Measurements from ENCODE around the gene DLAT. TPM values are rescaled to one million over a fixed set of nuclear protein-coding genes. Genes with fewer than 3 reads are reported as not detected.

The DLAT gene
- total RNA-seq, 2 experiments from 2014 or later: 10.7 to 10.8 TPM

- Histone ChIP-seq H3K36me3 (ENCODE audit: insufficient read depth, low read length) (peaks cover 59% of the 10 kb centered on the region), H3K27me3 (ENCODE audit: control insufficient read depth in 1 of 2, insufficient read depth in 2 of 2, low read length in 2 of 2) (no peaks in the 10 kb centered on the region), H3K4me1 (ENCODE audit: insufficient read depth, low read length) (no peaks in the 10 kb centered on the region), H3K9me3 (ENCODE audit: control insufficient read depth in 1 of 2, insufficient read depth in 1 of 2, low read length in 2 of 2) (no peaks in the 10 kb centered on the region), H3K27ac (ENCODE audit: low read depth in 1 of 2, low read length in 2 of 2) (no peak overlapping the region), H3K4me3 (ENCODE audit: low read length) (no peak overlapping the region)
- ChIA-PET CTCF (no interaction called here), POLR2A (no interaction called here)
- no peaks in the 10 kb centered on the region for H3K27me3 Mint-ChIP-seq
- DNase-seq (no peak), ATAC-seq (ENCODE audit: poor library complexity) (no peak)
- H3K4me3 Mint-ChIP-seq: no peak overlapping the region
- intact Hi-C loops (cut with DNase I, micrococcal nuclease): no loop called here
- H3K9me3 Mint-ChIP-seq: no peaks in the 10 kb centered on the region
- no peak for TF ChIP-seq CTCF (IDR thresholded peaks at IDR 0.05)
- peaks cover 92% of the 10 kb centered on the region for H3K36me3 Mint-ChIP-seq (ENCODE audit: low read depth)
- no peak overlapping the region for H3K27ac Mint-ChIP-seq
- H3K4me1 Mint-ChIP-seq (ENCODE audit: low read depth): peaks cover 12% of the 10 kb centered on the region
Observed at GRCh38 chr11:112049777-112050176, 24.6 kb downstream of the DLAT start.

- DNase-seq (no peak), ATAC-seq (ENCODE audit: poor library complexity) (no peak)
- Mint-ChIP-seq H3K4me3 (no peak overlapping the region), H3K4me1 (ENCODE audit: low read depth) (peaks cover 12% of the 10 kb centered on the region), H3K27me3 (no peaks in the 10 kb centered on the region), H3K27ac (no peak overlapping the region), H3K9me3 (no peaks in the 10 kb centered on the region), H3K36me3 (ENCODE audit: low read depth) (peaks cover 90% of the 10 kb centered on the region)
- H3K9me3 ChIP-seq (ENCODE audit: control insufficient read depth in 1 of 2, insufficient read depth in 1 of 2, low read length in 2 of 2): no peaks in the 10 kb centered on the region
- peaks cover 51% of the 10 kb centered on the region for H3K36me3 ChIP-seq (ENCODE audit: insufficient read depth, low read length)
- H3K4me3 ChIP-seq (ENCODE audit: low read length): no peak overlapping the region
- no peak overlapping the region for H3K27ac ChIP-seq (ENCODE audit: low read depth in 1 of 2, low read length in 2 of 2)
- ChIA-PET POLR2A (no interaction called here), CTCF (no interaction called here)
- intact Hi-C loops (cut with DNase I, micrococcal nuclease): no loop called here
- H3K27me3 ChIP-seq (ENCODE audit: control insufficient read depth in 1 of 2, insufficient read depth in 2 of 2, low read length in 2 of 2): no peaks in the 10 kb centered on the region
- no peaks in the 10 kb centered on the region for H3K4me1 ChIP-seq (ENCODE audit: insufficient read depth, low read length)
- no peak for TF ChIP-seq CTCF (IDR thresholded peaks at IDR 0.05)
Observed at GRCh38 chr11:112050721-112051120, 25.5 kb downstream of the DLAT start.

GRCh38 chr11:112051768-112052167 lies 26.6 kb downstream of the DLAT start:
- peaks cover 49% of the 10 kb centered on the region for H3K36me3 ChIP-seq (ENCODE audit: insufficient read depth, low read length)
- no peaks in the 10 kb centered on the region for H3K27me3 ChIP-seq (ENCODE audit: control insufficient read depth in 1 of 2, insufficient read depth in 2 of 2, low read length in 2 of 2)
- Mint-ChIP-seq H3K36me3 (ENCODE audit: low read depth) (peaks cover 89% of the 10 kb centered on the region), H3K4me3 (no peak overlapping the region), H3K4me1 (ENCODE audit: low read depth) (peaks cover 12% of the 10 kb centered on the region), H3K9me3 (no peaks in the 10 kb centered on the region), H3K27me3 (no peaks in the 10 kb centered on the region), H3K27ac (no peak overlapping the region)
- DNase-seq: no peak
- CTCF ChIA-PET: no interaction called here
- no peaks in the 10 kb centered on the region for H3K4me1 ChIP-seq (ENCODE audit: insufficient read depth, low read length)
- POLR2A ChIA-PET: interaction anchor here (0.5 kb wide), 1 partner anchor 440 kb away, joined by 4 read pairs; no protein-coding TSS in a partner anchor
- TF ChIP-seq CTCF (IDR thresholded peaks at IDR 0.05): no peak
- no peak for ATAC-seq (ENCODE audit: poor library complexity)
- intact Hi-C loops (cut with DNase I, micrococcal nuclease): no loop called here
- H3K4me3 ChIP-seq (ENCODE audit: low read length): no peak overlapping the region
- H3K27ac ChIP-seq (ENCODE audit: low read depth in 1 of 2, low read length in 2 of 2): no peak overlapping the region
- H3K9me3 ChIP-seq (ENCODE audit: control insufficient read depth in 1 of 2, insufficient read depth in 1 of 2, low read length in 2 of 2): no peaks in the 10 kb centered on the region

Measured in CD4-positive, alpha-beta T cell (primary cell).